ENCODE results near the gene TFR2.

Gene TFR2

DNA sequence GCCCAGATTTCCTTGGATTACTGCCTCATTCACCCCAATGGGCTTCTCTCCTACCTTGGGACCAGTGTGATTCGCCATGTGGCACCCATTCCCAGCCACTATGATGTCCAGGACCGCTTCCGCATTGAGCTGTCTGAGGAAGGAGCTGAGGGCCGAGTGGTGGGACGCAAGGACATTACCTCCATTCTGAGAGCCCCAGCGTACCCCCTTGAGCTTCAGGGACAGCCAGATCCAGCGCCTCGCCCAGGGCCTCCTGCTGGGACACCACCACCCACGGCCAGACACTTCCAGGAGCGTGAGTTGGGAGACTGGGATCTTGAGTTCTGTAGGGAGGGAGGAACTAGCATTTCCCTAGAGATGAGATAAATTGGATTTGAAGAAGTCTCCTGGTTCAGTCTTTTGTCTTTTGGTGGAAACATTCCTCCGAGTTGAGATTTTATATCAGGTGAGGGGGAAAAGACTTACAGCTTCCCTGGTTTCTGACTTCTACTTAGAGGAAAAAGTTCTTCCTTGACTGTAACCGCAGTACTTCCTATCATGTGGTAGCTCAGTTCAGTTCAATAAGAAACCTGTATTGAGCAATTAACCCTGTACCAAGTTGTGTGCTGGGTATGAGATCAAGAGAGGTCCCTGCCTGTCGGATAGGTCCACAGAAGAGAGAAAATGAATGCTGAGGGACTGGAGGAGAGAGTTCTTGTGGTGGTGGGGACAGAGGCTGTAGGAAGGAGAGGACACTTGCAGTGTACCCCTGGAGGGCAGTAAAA is 27.8 kb downstream of the TFR2 start:
- DNase-seq (ENCODE audit: low read depth): no peak

- DNase-seq (ENCODE audit: low read depth): no peak
Measured at GRCh38 chr7:100612730-100613390, 28.5 kb downstream of the TFR2 start.

DNA sequence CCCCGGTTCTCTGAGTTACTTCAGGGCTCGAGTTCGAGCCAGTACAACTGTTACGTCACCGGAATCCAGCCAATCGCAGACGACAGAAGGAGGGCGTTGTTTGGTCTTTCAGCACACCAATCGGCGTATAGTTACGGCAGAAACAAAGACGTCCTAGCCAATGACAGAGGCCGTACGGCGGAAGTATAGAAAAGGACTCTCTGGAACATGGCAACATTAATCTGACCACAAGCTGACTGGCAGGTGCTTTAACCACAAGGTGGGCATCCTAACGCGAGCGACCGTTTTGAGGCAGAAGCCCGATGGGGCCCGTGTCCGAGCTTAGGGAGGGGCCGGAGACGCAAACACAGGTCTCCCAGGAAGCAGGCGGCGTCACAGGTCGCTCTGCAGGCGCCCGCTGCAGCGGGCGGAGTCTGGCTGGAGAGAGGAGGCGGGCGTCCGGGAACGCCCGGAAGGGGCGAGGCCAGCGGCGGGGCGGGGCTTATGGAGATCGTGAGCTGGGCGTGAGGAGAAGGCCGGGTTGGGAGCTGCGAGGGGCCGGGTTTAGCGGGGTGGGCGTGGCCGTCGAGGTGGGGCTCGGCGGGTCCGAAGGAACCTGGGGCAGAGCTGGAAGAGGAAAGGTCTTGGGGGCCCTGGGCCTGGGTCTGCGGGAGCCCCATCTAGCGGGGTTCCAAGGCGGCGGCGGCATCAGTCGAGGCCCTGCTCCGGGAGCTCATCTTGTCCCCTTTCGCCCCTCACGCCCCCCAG is 29.2 kb downstream of the TFR2 start, which contains the start of gene MOSPD3:
Gene MOSPD3 (plus strand): TSS at position 558 of the 747 bp plus-strand sequence. CDS start 252 bp downstream, outside the sequence.
- peak; percentile 97 for DNase-seq (ENCODE audit: low read depth)

GRCh38 chr7:100609958-100610357 is 31.4 kb downstream of the TFR2 start:
- DNase-seq (ENCODE audit: low read depth): no peak

- DNase-seq (ENCODE audit: low read depth): no peak
Measured at GRCh38 chr7:100607111-100607510, 34.2 kb downstream of the TFR2 start.

DNA sequence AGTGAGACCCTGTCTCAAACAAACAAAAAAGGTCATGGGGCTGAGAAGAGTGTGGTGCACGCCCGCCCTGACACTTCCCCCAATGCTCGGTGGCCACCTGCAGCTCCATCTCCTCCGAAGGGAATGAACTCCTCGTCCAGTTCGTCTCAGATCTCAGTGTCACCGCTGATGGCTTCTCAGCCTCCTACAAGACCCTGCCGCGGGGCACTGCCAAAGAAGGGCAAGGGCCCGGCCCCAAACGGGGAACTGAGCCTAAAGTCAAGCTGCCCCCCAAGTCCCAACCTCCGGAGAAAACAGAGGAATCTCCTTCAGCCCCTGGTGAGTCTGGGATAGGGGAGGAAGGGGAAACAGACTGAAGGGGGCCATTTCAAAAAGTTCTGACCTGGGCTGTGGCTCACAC is 35.0 kb downstream of the TFR2 start:
- no peak for DNase-seq (ENCODE audit: low read depth)

- no peak for DNase-seq (ENCODE audit: low read depth)
Measured at GRCh38 chr7:100604976-100605911, 36.1 kb downstream of the TFR2 start.

DNA sequence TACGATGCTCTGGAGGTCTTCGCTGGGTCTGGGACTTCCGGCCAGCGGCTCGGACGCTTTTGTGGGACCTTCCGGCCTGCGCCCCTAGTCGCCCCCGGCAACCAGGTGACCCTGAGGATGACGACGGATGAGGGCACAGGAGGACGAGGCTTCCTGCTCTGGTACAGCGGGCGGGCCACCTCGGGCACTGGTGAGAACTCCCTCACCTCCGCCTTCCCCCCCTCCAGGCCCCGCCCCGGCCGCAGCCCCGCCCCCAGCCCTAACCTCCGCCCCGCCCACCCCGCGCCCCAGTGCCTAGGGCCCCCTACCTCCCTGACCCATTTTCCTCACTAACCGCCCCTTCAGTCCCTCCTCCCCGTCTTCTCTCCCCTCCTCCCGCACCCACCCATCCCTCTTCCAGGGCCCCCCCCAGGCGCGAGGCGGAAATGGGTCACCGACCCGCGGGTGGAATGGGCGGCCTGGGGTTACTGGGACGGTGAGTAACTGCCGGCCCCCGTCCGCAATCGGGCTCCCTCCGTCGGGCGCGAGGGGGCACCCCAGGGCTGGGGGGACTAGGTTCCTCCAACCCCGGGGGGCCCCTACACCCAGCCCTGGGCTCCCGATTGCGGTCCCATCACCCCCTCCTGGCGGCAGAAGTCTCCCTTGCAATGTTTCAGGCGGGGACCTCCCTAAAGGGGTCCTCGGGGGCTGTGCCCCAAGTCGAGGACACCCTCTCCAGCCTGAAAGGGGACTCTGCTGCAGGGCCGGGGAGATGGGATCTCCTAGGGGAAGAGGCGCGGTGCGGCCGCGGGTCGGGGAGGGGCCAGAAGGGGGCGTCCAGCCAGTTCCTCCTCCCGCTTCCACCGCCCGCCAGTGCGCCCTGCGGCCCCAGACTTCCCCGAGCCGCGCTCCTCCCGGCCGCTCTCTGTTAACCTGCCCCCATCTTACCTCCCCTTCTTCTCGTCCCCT is 37.0 kb downstream of the TFR2 start:
- no peak for DNase-seq (ENCODE audit: low read depth)

GRCh38 chr7:100603726-100604027 is 37.7 kb downstream of the TFR2 start:
- no peak for DNase-seq (ENCODE audit: low read depth)

- no peak for DNase-seq (ENCODE audit: low read depth)
Measured at GRCh38 chr7:100602889-100603725, 38.2 kb downstream of the TFR2 start.

DNA sequence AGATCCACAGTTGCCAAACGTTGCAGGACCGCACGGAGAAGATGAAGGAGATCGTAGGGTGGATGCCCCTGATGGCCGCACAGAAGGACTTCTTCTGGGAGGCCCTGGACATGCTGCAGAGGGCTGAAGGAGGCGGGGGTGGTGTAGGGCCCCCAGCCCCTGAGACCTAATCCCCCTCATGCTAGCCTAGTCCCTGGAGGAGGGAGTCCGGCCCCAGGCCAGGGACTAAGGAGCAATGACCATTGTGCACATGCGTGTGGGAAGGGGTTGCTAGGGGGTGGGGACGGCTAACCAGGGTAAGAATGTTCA is 40.7 kb downstream of the TFR2 start:
- DNase-seq (ENCODE audit: low read depth): no peak

- DNase-seq (ENCODE audit: low read depth): no peak
Measured at GRCh38 chr7:100599911-100600729, 41.2 kb downstream of the TFR2 start.

DNA sequence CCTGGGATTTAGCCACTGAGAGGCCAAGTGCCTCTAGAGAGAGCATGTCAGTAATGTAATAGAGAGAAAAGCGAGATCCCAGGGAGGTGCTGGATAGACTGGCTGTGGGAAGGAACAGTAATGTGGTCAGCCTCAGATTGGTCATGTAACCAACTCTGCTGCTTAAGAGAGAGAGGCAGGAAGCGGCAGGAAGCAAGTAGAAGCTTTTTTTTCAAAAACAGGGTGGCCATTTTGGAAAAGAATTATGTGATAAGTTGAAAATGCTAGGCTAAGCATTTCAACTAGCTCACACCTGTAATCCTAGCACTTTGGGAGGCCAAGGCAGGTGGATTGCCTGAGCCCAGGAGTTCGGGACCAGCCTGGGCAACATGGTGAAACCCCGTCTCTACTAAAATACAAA is 42.9 kb downstream of the TFR2 start:
- DNase-seq (ENCODE audit: low read depth): no peak

- no peak for DNase-seq (ENCODE audit: low read depth)
Measured at GRCh38 chr7:100595188-100595587, 46.2 kb downstream of the TFR2 start.

- DNase-seq (ENCODE audit: low read depth): no peak
Measured at GRCh38 chr7:100591596-100591995, 49.8 kb downstream of the TFR2 start.

GRCh38 chr7:100590077-100590737 is 51.1 kb downstream of the TFR2 start:
- DNase-seq (ENCODE audit: low read depth): no peak

DNA sequence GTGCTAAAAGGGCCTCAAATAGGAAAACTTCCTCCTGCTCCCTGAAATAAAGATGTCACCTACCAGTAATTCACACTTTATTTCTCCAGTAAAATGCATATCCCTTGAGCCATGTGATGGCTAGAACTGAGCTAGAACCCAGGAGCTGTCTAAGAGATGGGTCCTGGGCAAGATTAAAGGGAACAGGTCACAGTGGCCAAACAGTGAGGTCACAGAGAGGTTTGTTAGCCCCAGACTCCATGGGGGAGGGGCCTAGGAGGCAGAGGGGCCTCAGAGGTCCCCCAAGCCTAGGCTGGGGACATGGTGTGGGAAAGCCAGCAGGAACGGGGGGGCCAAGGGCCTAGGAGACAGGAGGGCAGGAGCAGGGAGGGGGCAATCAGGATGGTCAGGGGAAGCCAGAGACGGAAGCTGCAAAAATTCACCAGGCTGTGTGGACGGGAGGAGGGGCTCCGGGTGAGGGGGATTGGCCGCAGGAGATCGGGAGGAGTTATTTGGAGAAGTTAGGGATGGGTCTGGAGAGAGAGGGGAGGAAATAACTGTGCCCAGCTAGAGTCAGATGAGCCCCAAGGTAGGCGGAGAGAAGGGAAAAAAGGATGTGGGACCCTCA is 51.9 kb downstream of the TFR2 start:
- DNase-seq (ENCODE audit: low read depth): no peak

DNA sequence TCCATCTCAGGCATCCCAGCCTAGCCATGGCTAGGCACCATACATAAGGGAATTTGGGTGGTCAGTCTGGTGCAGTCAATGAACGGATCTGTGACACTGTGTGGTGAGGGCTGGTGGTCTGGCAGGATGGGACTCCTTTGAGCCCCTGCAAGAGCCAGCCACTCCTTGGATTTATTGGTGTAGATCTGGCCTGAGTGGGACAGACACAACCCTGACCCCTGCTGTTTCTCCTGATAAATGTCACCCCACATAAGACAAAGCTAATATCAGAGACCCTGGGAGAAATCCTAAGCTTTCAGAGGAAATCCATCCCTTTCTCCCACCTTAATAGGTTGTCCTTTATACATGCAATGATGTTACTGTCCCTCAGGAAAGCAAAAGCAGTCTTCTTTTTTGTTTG is 52.9 kb downstream of the TFR2 start:
- DNase-seq (ENCODE audit: low read depth): no peak
